HG03103 (cell line): Measurements from ENCODE around the gene SLC25A29.
"Not testable (repeated sequence)": the region's sequence is repeated elsewhere in the genome, so short reads cannot be mapped to it uniquely, and the experiment has no call there.

Experiments used
- ATAC-seq: cut with Tn5 transposase; IDR thresholded peaks from one replicate; pipeline ENCODE4 v1.9.1; 2021; ENCODE audit warnings: low read depth; ENCODE audit not compliant: unreplicated experiment

SLC25A29 gene

GRCh38 chr14:100295376-100296105 is 10.7 kb downstream of the SLC25A29 start:
- no peak for ATAC-seq

DNA sequence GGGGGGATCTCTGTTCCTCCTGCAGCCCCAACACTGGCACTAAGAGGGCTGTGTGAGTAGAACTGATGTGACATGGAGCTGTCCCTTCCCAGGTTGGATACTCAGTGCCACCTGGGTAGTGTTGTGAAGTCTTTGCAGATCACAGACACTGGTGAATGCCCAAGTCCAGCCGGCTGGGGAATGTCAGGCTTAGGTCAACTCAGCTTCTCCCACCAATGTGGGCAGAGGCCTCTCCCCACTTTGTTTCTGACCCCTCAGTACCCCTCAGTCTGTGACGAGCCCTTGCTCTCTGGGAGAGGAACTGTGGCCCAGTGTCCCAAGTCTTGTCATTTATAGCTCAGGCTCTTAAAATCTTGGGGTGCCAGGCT is 11.3 kb downstream of the SLC25A29 start:
- no peak for ATAC-seq

- ATAC-seq: no peak
Observed at GRCh38 chr14:100294213-100294962, 11.9 kb downstream of the SLC25A29 start.

DNA sequence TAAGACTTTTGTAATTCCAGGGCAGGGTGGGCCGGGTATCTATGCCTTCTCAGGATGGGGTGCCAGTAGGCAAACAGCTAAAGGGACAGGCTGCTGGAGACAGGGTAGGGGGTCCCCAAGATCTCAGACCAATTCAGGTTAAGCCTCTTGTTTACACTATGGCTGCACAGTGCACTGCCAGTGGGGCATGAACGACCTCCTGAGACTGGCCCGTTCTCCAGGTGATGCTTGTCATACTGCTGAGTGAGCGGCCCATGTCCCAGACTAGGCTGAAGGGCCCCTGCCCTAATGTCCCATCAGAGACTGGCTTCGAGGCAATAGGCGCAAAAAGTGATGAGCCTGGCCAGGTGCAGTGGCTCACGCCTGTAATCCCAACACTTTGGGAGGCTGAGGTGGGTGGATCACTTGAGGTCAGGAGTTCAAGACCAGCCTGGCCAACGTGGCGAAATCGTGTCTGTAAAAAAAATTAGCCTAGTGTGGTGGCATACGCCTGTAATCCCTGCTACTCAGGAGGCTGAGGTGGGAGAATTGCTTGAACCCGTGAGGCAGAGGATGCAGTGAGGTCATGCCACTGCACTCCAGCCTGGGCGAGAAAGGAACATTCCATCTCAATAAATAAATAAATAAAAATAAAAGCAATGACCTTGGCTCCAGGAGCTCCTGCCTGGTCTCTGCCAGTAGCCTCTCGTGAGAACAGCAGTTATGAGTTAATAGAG is 12.6 kb downstream of the SLC25A29 start:
- ATAC-seq: no peak

DNA sequence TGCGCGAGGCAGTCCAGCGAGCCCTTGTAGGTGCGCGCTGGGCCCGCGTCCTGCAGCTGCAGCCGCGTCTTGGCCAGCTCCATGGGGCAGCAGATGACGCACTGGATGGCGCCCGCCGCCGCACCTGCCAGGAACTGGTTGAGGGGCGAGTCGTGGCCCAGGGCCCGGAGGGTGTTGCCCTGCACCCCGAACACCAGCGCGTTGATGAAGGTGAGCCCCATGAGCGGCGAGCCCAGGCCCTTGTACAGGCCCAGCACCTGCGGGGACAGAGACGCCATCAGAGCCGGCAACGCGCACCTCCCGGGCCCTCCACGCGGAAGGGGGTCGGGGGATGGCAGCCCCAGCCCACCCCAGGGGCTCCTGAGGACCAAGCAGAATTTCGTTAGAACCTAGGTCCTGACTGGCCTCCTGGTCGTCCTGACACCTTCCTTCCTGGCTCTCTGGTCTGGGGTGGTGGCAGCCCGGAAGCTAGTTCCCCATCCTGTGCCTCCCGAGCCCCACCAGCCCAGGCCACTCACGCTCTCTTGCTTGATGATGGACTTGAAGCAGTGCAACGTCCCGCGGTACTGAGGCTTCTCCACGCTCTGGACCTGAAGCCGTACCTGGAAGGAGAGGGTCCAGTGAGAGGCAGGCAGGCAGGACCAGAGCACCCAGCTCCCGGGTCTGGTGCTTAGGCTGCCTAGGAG is 13.3 kb downstream of the SLC25A29 start:
- ATAC-seq: no peak

GRCh38 chr14:100292301-100292775 is 13.9 kb downstream of the SLC25A29 start:
- ATAC-seq: no peak

- ATAC-seq: no peak
Observed at GRCh38 chr14:100291305-100292075, 14.8 kb downstream of the SLC25A29 start.

DNA sequence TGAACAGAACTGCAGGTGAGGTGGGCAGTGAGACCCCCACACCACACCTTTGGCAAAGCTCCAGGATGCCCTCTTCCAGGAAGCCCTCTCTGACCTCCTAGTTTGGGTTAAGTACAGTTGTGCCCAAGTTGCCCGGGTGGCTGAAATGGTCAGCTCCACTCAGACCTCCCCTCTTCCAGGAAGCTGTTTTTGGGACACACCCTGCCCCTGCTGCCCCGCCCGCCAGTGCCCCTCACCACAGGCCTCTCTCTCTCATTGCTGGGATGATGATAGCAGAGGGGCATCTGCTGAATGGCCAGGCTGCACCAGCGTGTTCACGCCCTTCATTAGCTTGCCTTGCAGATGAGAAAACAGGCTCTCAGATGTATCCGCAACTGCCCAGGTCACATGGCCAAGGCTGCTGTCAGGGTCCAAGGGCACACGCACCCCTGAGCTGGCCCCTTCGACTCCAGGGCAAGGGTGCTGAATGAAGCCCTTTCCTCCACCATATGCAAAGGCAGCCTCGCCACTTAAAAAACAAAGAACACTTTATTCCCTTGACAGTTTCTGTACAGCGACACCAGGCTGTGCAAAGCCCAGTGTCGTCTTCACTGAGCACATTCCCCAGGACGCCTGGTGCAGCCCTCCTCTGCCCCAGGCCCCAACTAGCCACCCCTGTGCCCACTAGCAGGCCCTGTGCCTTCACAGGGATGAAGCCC is 15.5 kb downstream of the SLC25A29 start:
- ATAC-seq: no peak

GRCh38 chr14:100289916-100290606 is 16.2 kb downstream of the SLC25A29 start:
- no peak for ATAC-seq

DNA sequence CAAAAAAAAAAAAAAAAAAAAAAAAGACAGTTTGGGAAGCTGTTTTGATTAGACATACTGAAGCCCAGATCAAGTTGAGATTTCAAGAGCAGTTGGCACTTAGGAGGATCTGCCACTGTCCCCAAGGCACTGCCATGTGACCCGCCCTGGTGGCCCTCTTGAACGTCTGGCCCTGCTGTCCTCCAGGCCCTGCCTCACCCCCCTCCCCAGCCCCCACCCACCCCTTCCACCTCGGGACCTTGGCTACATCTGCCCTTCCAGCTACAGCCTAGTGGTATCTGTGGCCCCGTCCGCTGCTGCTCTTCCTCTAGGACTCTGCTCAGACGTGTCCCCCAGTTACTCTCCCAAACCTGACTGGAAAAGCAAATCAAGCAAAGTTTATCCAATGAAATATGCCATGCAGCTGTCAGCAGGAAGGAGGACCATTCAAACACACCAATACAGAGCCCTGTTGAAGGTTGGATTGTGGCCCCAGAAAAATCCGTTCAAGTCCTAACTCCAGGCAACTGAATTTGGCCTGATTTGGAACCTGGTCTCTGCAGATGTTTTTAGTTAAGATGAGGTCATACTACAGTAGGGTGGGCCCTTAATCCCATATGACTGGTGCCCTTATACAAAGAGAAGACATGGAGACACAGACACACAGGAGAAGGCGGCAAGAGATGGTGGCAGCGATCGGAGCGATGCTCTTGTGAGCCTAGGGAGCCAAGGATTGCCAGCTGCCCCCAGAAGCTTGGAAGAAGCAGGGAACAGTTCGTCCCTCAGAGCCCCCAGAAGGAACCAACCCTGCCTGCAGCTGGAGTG is 17.7 kb downstream of the SLC25A29 start:
- ATAC-seq: no peak

- not testable (repeated sequence) for ATAC-seq
Observed at GRCh38 chr14:100287998-100288295, 18.3 kb downstream of the SLC25A29 start.

- no peak for ATAC-seq
Observed at GRCh38 chr14:100287202-100287997, 18.8 kb downstream of the SLC25A29 start.

GRCh38 chr14:100286484-100287191 is 19.6 kb downstream of the SLC25A29 start:
- ATAC-seq: no peak

DNA sequence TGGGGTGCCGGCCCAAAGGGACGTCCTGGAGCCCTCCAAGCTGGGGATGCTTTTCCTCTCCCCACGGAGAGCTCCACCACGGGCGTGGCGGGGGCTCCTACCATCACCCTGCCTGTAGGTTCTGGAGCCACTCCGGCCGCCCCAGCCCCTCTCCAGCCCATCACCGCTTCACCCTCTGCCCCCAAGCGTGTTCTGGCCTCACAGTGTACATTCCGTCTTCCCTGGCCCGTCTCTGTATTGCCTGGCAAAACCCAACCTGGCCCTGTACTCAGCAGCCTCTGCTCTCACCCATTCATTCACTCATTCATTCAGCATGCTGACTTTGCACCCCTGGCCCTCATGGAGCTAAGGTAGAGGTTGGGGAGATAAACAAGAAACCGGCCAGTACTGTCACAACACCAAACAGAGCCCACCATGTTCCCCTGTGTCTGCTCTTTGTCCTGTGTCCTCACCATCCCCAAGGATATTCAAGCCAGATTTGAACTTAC is 20.3 kb downstream of the SLC25A29 start:
- ATAC-seq: no peak

- ATAC-seq: peak; percentile 80
Observed at GRCh38 chr14:100285021-100285912, 21.0 kb downstream of the SLC25A29 start.
